Trophoblast cell (in vitro differentiated cells and primary cell): ENCODE results near the gene U2AF1L4.

Source experiments
- DNase-seq, 2 donors: peaks; one replicate each; pipeline ENCODE4 v3.0.0-alpha.2; 2016
- H2AFZ ChIP-seq: 2 replicates; pipeline ENCODE4 v1.6.1; 2013; ENCODE audit warnings: low read length, moderate library complexity, mild to moderate bottlenecking; ENCODE audit not compliant: insufficient read depth, poor library complexity
- H2AK5ac ChIP-seq: 2 replicates; pipeline ENCODE4 v1.6.1; 2013; ENCODE audit warnings: mild to moderate bottlenecking, low read length
- H2BK120ac ChIP-seq: 2 replicates; pipeline ENCODE4 v1.6.1; 2013; ENCODE audit warnings: low read length, mild to moderate bottlenecking, moderate library complexity; ENCODE audit not compliant: insufficient read depth, poor library complexity
- H2BK12ac ChIP-seq: 2 replicates; pipeline ENCODE4 v1.6.1; 2013; ENCODE audit warnings: mild to moderate bottlenecking, low read length, moderate library complexity
- H2BK5ac ChIP-seq: 2 replicates; pipeline ENCODE4 v1.6.1; 2013; ENCODE audit warnings: low read length, low read depth, moderate library complexity, mild to moderate bottlenecking; ENCODE audit not compliant: poor library complexity
- H3K14ac ChIP-seq: 2 replicates; pipeline ENCODE4 v1.6.1; 2013; ENCODE audit warnings: mild to moderate bottlenecking, low read length
- H3K18ac ChIP-seq: 2 replicates; pipeline ENCODE4 v1.6.1; 2013; ENCODE audit warnings: mild to moderate bottlenecking, low read length
- H3K23ac ChIP-seq: 2 replicates; pipeline ENCODE4 v1.6.1; 2013; ENCODE audit warnings: low read length
- H3K27ac ChIP-seq: 2 replicates; pipeline ENCODE4 v1.5.1; 2013; ENCODE audit warnings: low read depth, mild to moderate bottlenecking, inconsistent platforms, low read length, moderate library complexity
- H3K27me3 ChIP-seq: 2 replicates; pipeline ENCODE4 v1.6.1; 2013; ENCODE audit warnings: inconsistent platforms, mild to moderate bottlenecking, low read length, moderate library complexity; ENCODE audit not compliant: insufficient read depth
- H3K36me3 ChIP-seq, 2 experiments: 1 replicate in 1 of 2; 2 replicates in 1 of 2; pipeline ENCODE4 v1.6.1; 2013; ENCODE audit warnings: low read length in 2 of 2, mild to moderate bottlenecking in 2 of 2, moderate library complexity in 1 of 2; ENCODE audit not compliant: insufficient read depth in 2 of 2, control insufficient read depth in 1 of 2
- H3K4ac ChIP-seq: 2 replicates; pipeline ENCODE4 v1.6.1; 2013; ENCODE audit warnings: low read depth, mild to moderate bottlenecking, low read length, moderate library complexity
- H3K4me1 ChIP-seq, 2 experiments: 1 replicate in 1 of 2; 2 replicates in 1 of 2; pipeline ENCODE4 v1.6.1; 2013; ENCODE audit warnings: low read length in 2 of 2, mild to moderate bottlenecking in 2 of 2, moderate library complexity in 1 of 2; ENCODE audit not compliant: insufficient read depth in 2 of 2, control insufficient read depth in 1 of 2
- H3K4me2 ChIP-seq: 2 replicates; pipeline ENCODE4 v1.6.1; 2013; ENCODE audit warnings: inconsistent platforms, mild to moderate bottlenecking, low read length, moderate library complexity
- H3K4me3 ChIP-seq: 2 replicates; pipeline ENCODE4 v1.5.1; 2013; ENCODE audit warnings: mild to moderate bottlenecking, low read depth, low read length, inconsistent platforms
- H3K79me1 ChIP-seq: one replicate; pipeline ENCODE4 v1.6.1; 2013; ENCODE audit warnings: low read length
- H3K79me2 ChIP-seq: 2 replicates; pipeline ENCODE4 v1.6.1; 2013; ENCODE audit warnings: low read length, mild to moderate bottlenecking; ENCODE audit not compliant: control insufficient read depth, insufficient read depth, poor library complexity
- H3K9ac ChIP-seq: 2 replicates; pipeline ENCODE4 v1.6.1; 2013; ENCODE audit warnings: mild to moderate bottlenecking, low read length
- H3K9me3 ChIP-seq: 2 replicates; pipeline ENCODE4 v1.6.1; 2013; ENCODE audit warnings: low read depth, mild to moderate bottlenecking, control low read depth, inconsistent platforms, low read length; ENCODE audit not compliant: insufficient read depth
- H4K12ac ChIP-seq: 2 replicates; pipeline ENCODE4 v1.6.1; 2013; ENCODE audit warnings: low read depth, mild to moderate bottlenecking, low read length, moderate library complexity
- H4K8ac ChIP-seq: 2 replicates; pipeline ENCODE4 v1.6.1; 2013; ENCODE audit warnings: low read depth, mild to moderate bottlenecking, low read length, moderate library complexity
- H4K91ac ChIP-seq: one replicate; pipeline ENCODE4 v1.6.1; 2013; ENCODE audit warnings: low read depth, mild to moderate bottlenecking, low read length, moderate library complexity
- WGBS: extraction: QIAGEN DNeasy Blood & Tissue Kit; methylation state at CpG from one replicate; pipeline ENCODE4 v1.1.7; 2013; ENCODE audit warnings: missing lambda C conversion rate; ENCODE audit not compliant: insufficient read length, insufficient coverage; ENCODE audit errors: extremely low coverage; 5-methylcytosine and 5-hydroxymethylcytosine counted together

Gene U2AF1L4

GRCh38 chr19:35752746-35753350, 7.6 kb upstream of the U2AF1L4 start:
- no peak overlapping the region for H2AK5ac ChIP-seq
- H4K8ac ChIP-seq = no peak overlapping the region
- no peak overlapping the region for H4K91ac ChIP-seq
- DNase-seq = no peak
- no CpG with 5 or more reads among the region's 20 CpGs for WGBS
- H3K9me3 ChIP-seq = peaks cover 4% of the 10 kb centered on the region
- H4K12ac ChIP-seq = no peak overlapping the region
- no peak overlapping the region for H3K27ac ChIP-seq
- H3K4me2 ChIP-seq = no peak overlapping the region
- peaks cover 28% of the 10 kb centered on the region for H3K79me1 ChIP-seq
- no peak overlapping the region for H2AFZ ChIP-seq
- H3K4me1 ChIP-seq = peaks cover 28 to 31% of the 10 kb centered on the region in 2 experiments
- no peak overlapping the region for H3K18ac ChIP-seq
- no peak overlapping the region for H2BK12ac ChIP-seq
- H3K4ac ChIP-seq = no peak overlapping the region
- no peak overlapping the region for H3K14ac ChIP-seq
- no peak overlapping the region for H3K4me3 ChIP-seq
- H2BK5ac ChIP-seq = no peak overlapping the region
- no peak overlapping the region for H2BK120ac ChIP-seq
- H3K79me2 ChIP-seq = peaks cover 12% of the 10 kb centered on the region
- H3K36me3 ChIP-seq = peaks cover 32 to 37% of the 10 kb centered on the region in 2 experiments
- H3K27me3 ChIP-seq = no peaks in the 10 kb centered on the region
- H3K23ac ChIP-seq = no peak overlapping the region
- no peak overlapping the region for H3K9ac ChIP-seq

- Histone ChIP-seq H2AFZ (no peak overlapping the region), H3K9me3 (peaks cover 4% of the 10 kb centered on the region)
- DNase-seq = no peak
Measured at GRCh38 chr19:35751839-35752745, 6.9 kb upstream of the U2AF1L4 start.

GRCh38 chr19:35750167-35750566, 4.9 kb upstream of the U2AF1L4 start:
- peak overlapping the region; percentile 63 for H3K14ac ChIP-seq
- peak overlapping the region; percentile 23 for H3K4me3 ChIP-seq
- peaks cover 28 to 30% of the 10 kb centered on the region in 2 experiments for H3K36me3 ChIP-seq
- H4K12ac ChIP-seq = peak overlapping the region; percentile 14
- peak overlapping the region; percentile 55 for H3K4me2 ChIP-seq
- H3K4ac ChIP-seq = peak overlapping the region; percentile 65
- DNase-seq = peak; percentile 75
- no peaks in the 10 kb centered on the region for H3K27me3 ChIP-seq
- H2BK120ac ChIP-seq = peak overlapping the region; percentile 77
- H3K9me3 ChIP-seq = peaks cover 4% of the 10 kb centered on the region
- H2AFZ ChIP-seq = peak overlapping the region; percentile 26
- WGBS = no CpG with 5 or more reads among the region's 5 CpGs
- peak overlapping the region; percentile 78 for H3K18ac ChIP-seq
- H3K23ac ChIP-seq = no peak overlapping the region
- peak overlapping the region; percentile 94 for H3K27ac ChIP-seq
- H4K8ac ChIP-seq = peak overlapping the region; percentile 59
- H3K4me1 ChIP-seq = peaks cover 15 to 22% of the 10 kb centered on the region in 2 experiments
- peaks cover 11% of the 10 kb centered on the region for H3K79me2 ChIP-seq
- H4K91ac ChIP-seq = peak overlapping the region; percentile 85
- peak overlapping the region; percentile 50 for H2BK12ac ChIP-seq
- H3K9ac ChIP-seq = no peak overlapping the region
- H3K79me1 ChIP-seq = peaks cover 13% of the 10 kb centered on the region
- peak overlapping the region; percentile 40 for H2AK5ac ChIP-seq
- H2BK5ac ChIP-seq = peak overlapping the region; percentile 82

More at GRCh38 chr19:35751839-35752745, 6.9 kb upstream of the U2AF1L4 start:
- Histone ChIP-seq H3K36me3 (peaks cover 32 to 37% of the 10 kb centered on the region in 2 experiments), H3K79me1 (peaks cover 25% of the 10 kb centered on the region), H3K18ac (peak overlapping the region; percentile 63), H2BK5ac (no peak overlapping the region), H3K4me1 (peaks cover 27 to 31% of the 10 kb centered on the region in 2 experiments), H3K4me3 (no peak overlapping the region), H3K4ac (no peak overlapping the region), H4K91ac (no peak overlapping the region), H3K4me2 (no peak overlapping the region), H3K23ac (no peak overlapping the region), H2AK5ac (no peak overlapping the region), H3K27me3 (no peaks in the 10 kb centered on the region), H4K8ac (no peak overlapping the region), H3K27ac (no peak overlapping the region), H3K9ac (no peak overlapping the region), H4K12ac (no peak overlapping the region), H2BK12ac (no peak overlapping the region), H3K79me2 (peaks cover 12% of the 10 kb centered on the region), H3K14ac (no peak overlapping the region), H2BK120ac (no peak overlapping the region)
- no CpG with 5 or more reads among the region's 14 CpGs for WGBS

DNA sequence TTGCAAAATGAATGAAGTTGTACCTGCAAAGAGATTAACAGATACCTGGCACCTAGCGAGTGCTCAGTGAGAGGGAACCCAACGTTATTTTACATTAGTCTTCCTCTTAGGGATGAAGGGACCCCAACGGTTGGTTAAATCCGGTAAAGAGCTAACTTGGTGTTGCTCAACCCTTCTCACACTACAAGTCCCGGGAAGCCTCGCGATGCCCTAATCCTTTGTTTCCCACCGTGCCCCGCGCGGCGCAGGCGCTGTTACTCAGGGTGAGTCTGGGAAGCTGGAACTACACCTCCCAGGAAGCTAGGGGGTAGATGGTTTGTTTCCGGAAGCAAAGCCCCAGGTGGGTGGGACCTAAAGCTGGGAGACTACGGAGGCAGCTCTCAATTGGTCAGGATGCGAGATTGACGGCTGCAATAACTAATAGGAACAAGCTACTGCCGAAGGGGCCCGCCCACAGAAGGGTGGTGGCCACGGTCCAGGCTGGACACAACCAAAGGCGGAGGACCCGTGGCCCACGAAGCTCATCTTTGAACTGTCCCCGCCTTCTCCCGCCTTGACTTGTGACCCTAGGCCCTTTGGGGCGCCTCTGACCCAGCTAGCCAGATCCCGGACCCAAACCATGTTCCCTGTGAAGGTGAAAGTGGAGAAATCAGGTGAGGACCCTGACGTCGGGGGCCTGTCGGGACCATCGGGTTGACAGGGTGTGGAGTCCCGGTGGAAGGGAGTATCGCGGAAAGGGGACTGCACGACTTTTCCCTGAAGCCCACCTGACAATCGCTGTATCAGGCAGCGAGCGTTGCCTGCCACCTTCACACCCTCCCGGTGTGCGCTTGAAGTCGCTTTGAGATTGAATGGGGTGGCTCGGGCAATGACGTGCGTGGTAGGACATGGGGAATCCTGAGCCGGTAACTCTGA, 3.1 kb upstream of the U2AF1L4 start, which contains the start of gene LIN37:
LIN37 (plus strand) TSS at position 471 of the 915 bp plus-strand sequence; CDS start at position 620, 149 bp downstream.
- peak within 1 kb of the TSS; percentile 93 for H3K4me3 ChIP-seq
- H3K4ac ChIP-seq = peak within 1 kb of the TSS; percentile 93
- peak within 1 kb of the TSS; percentile 59 for H4K12ac ChIP-seq
- H3K79me2 ChIP-seq = peaks cover 11% of the 10 kb centered on the region
- H3K4me1 ChIP-seq = peaks cover 13 to 24% of the 10 kb centered on the region in 2 experiments
- H4K8ac ChIP-seq = peak within 1 kb of the TSS; percentile 75
- DNase-seq = peak; percentile 100
- peaks cover 3% of the 10 kb centered on the region for H3K9me3 ChIP-seq
- H3K18ac ChIP-seq = peak within 1 kb of the TSS; percentile 89
- H3K27ac ChIP-seq = peak within 1 kb of the TSS; percentile 14
- WGBS = no CpG with 5 or more reads among the region's 45 CpGs
- H3K9ac ChIP-seq = peak within 1 kb of the TSS; percentile 95
- peak within 1 kb of the TSS; percentile 72 for H2BK120ac ChIP-seq
- no peak within 1 kb of the TSS for H3K23ac ChIP-seq
- peaks cover 16 to 19% of the 10 kb centered on the region in 2 experiments for H3K36me3 ChIP-seq
- H2AK5ac ChIP-seq = peak within 1 kb of the TSS; percentile 61
- peak within 1 kb of the TSS; percentile 56 for H4K91ac ChIP-seq
- H3K27me3 ChIP-seq = no peaks in the 10 kb centered on the region
- H2BK12ac ChIP-seq = peak within 1 kb of the TSS; percentile 38
- peaks cover 13% of the 10 kb centered on the region for H3K79me1 ChIP-seq
- peak within 1 kb of the TSS; percentile 74 for H3K14ac ChIP-seq
- H2BK5ac ChIP-seq = peak within 1 kb of the TSS; percentile 32
- H2AFZ ChIP-seq = peak within 1 kb of the TSS; percentile 56
- peak within 1 kb of the TSS; percentile 96 for H3K4me2 ChIP-seq
